HL-60/S4 treated with phorbol 12-myristate 13-acetate at 8.2 ng/mL for 4 days and 3 days (cell line): ENCODE results near the gene FMO2.

ENCODE experiments used
- in situ Hi-C: fragments of 300-500 bp; cut with MboI; formaldehyde crosslinking; loops from 2 replicates; pipeline ENCODE4 v1.15.0; 2022; ENCODE audit warnings: low sequenced_read_pairs

Gene FMO2, protein sequence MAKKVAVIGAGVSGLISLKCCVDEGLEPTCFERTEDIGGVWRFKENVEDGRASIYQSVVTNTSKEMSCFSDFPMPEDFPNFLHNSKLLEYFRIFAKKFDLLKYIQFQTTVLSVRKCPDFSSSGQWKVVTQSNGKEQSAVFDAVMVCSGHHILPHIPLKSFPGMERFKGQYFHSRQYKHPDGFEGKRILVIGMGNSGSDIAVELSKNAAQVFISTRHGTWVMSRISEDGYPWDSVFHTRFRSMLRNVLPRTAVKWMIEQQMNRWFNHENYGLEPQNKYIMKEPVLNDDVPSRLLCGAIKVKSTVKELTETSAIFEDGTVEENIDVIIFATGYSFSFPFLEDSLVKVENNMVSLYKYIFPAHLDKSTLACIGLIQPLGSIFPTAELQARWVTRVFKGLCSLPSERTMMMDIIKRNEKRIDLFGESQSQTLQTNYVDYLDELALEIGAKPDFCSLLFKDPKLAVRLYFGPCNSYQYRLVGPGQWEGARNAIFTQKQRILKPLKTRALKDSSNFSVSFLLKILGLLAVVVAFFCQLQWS

DNA sequence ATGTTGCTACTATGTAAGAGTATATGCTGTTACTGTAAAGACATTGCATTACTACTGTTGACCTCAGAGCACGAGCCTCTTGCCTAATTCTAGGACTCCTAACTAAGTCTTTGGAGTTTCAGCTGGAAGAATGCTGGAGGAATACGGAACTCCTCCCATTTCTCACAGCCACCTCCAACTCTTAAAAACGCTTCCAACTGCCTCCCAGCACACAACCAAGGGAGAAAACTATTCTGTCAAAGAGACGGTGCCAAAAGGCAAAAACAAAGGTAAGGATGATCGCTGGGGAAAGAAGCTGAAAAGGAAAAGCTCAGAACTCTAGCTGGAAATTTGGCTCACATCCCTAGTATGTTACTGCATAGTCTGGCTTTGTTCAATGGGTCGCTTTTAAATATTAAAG lies at the start of gene FMO2:
FMO2 (plus strand) TSS at position 210 of the 400 bp plus-strand sequence. CDS start 414 bp downstream, outside the sequence.
- in situ Hi-C loops: no loop called here

GRCh38 chr1:171137580-171137979 lies 47.5 kb upstream of the FMO2 start:
- in situ Hi-C loops: no loop called here

GRCh38 chr1:171138980-171139379 lies 46.1 kb upstream of the FMO2 start:
- in situ Hi-C loops: no loop called here

GRCh38 chr1:171139890-171140289 lies 45.2 kb upstream of the FMO2 start:
- in situ Hi-C loops: no loop called here

DNA sequence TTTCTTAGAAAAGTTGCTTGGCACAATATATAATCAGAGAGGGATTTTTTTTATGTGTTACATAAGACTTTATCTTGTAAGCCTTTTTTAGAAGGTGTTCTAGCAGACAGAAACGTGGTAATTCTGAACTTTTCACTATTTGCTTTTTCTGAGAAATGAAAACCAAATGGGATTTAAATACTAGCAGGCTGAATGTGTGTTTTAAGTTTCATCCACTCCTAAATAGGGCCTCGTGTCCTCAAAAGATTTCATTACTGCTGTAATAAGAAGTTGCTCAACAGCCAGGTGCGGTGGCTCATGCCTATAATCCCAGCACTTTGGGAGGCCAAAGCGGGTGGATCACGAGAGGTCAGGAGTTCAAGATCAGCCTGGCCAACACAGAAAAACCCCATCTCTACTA lies 44.7 kb upstream of the FMO2 start:
- in situ Hi-C loops: no loop called here

- in situ Hi-C loops: no loop called here
Observed at GRCh38 chr1:171140956-171141687, 44.0 kb upstream of the FMO2 start.

DNA sequence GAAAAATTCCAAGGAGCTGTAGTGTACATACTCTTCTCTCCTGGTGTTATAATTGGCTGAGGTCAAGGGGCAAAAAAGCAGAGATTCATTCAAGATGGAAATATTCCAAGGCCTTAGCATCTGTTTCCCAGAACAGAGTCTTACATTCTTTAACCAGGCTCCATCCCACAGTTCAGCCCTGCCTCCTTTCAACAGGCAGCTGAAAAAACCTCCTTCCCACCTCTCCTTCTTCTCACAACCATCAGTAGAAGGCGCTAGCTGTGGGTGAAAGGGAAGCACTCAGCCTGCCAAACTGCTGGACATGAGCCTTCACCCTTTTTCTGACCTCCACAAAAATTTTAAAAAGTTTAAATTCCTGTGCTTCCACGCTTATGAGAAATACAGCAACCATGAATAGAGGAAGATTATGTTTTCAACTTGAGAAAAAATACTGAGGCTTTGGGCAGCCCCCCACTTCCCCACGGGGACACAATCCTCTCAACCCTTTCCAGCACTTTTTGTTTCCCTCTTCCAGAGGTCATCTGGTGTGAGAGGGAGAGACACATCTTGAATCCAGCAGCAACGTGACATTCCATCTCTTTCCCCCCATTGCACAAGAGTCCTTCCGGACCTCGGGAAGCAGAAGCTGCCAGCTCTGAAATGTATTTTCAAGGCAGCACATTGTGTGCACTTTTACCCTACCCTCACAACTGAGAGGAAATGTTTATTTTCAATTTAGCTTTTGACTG lies 43.2 kb upstream of the FMO2 start:
- in situ Hi-C loops: no loop called here

- in situ Hi-C loops: no loop called here
Observed at GRCh38 chr1:171142416-171143385, 42.4 kb upstream of the FMO2 start.

GRCh38 chr1:171150156-171150555 lies 34.9 kb upstream of the FMO2 start:
- in situ Hi-C loops: no loop called here

GRCh38 chr1:171152549-171152948 lies 32.6 kb upstream of the FMO2 start:
- in situ Hi-C loops: no loop called here

- in situ Hi-C loops: no loop called here
Observed at GRCh38 chr1:171155484-171155883, 29.6 kb upstream of the FMO2 start.

DNA sequence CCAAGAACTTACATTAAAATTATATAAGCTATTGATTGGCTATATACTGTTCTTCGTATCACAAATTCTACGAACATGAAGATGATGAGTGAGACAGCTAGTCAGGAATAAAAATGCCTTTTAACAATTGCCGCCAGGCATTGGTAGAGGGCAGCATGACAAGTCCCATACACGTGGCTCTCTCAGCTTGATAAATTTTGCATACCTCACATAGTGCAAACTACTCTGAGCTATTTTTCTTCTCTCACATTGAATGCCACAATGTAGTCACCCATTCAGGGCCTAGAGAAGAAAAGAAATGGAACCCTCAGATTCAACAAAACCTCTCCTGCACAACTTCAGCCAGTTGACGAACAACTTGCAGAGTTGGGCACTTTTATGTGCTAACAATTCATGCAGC lies 27.0 kb upstream of the FMO2 start:
- in situ Hi-C loops: no loop called here

GRCh38 chr1:171158551-171158950 lies 26.5 kb upstream of the FMO2 start:
- in situ Hi-C loops: no loop called here

DNA sequence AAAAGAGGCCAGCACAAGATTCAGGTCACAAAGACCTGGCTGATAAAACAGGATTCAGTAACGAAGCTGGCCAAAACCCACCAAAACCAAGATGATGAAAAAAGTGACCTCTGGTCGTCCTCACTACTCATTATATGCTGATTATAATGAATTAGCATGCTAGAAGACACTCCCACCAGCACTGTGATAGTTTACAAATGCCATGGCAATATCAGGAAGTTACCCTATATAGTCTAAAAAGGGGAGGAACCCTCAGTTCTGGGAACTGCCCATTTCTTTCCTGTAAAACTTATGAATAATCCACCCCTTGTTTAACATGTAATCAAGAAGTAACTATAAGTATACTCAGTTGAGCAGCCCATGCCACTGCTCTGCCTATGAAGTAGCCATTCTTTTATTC lies 26.0 kb upstream of the FMO2 start:
- in situ Hi-C loops: no loop called here

- in situ Hi-C loops: no loop called here
Observed at GRCh38 chr1:171160211-171160610, 24.9 kb upstream of the FMO2 start.

GRCh38 chr1:171160639-171161354 lies 24.3 kb upstream of the FMO2 start:
- in situ Hi-C loops: no loop called here

DNA sequence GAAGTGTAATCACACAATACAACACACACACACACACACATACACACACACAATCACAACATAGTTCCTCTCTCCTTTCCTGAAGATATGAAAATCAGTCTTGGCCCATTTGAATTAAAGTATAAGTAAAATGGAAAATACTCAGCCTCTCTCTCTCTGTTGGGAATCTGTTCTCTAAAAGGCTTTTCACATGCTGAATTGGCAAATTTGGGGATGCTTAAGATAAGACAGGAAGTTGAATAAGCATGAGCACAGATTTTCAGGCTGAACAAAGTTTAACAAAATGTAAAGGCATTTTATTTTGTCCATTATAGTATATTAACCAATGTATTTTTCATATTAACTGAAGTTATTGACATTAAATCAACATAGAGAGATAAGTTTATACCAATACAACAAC lies 23.7 kb upstream of the FMO2 start:
- in situ Hi-C loops: no loop called here

- in situ Hi-C loops: no loop called here
Observed at GRCh38 chr1:171166361-171166760, 18.7 kb upstream of the FMO2 start.

DNA sequence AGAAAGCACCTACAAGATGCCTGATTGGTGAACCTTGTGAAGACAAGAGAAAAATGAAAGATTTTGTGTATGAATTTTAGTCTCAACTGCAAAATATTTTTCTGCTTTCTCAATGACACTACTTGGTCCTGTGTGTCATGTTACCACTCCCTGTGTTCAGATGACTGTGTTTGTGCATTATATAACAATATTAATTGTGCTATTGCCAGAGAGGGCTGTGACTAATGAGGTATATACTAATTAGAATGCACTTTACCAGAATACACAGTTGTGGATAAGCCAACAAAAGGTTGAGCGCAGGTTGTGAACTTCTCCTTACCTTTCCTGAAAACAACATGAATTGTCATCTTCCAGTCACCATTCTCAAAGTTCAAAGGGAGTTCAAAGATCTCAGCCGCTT lies 17.3 kb upstream of the FMO2 start:
- in situ Hi-C loops: no loop called here

DNA sequence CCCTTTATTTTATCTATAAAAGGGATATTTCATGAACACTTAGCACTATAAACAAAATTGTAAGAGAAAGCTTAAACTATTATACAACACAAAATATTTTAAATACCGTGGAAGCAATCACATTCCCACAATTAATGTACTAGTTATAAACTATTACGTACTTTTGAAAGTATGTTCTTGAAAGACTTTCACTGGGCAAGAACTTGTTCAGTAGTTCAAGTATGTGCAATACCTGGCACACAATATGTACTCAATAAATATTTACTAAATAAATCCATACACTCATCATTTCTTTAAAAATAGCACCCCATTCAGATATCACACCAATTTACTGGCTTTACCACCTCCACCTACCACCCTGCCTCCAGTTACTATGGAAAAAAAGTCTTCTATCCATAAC lies 12.6 kb upstream of the FMO2 start:
- in situ Hi-C loops: no loop called here
